ENCODE data around the gene SLC8A1. TPM values are rescaled to one million over a fixed set of nuclear protein-coding genes. Genes with fewer than 3 reads are reported as not detected.

SLC8A1 gene
- total RNA-seq, 1 experiment from 2014 or later = 1.7 TPM

- no peak for TF ChIP-seq CTCF (conservative IDR thresholded peaks at IDR 0.05)
- Histone ChIP-seq H2BK15ac (ENCODE audit: low read depth, low read length) (no peak overlapping the region), H3T11ph (ENCODE audit: low read length) (no peak overlapping the region), H2AFZ (ENCODE audit: low read length) (no peak overlapping the region), H4K8ac (replicated peaks; ENCODE audit: insufficient read length, low read depth, low read length) (no peak overlapping the region), H3K23ac (ENCODE audit: insufficient read length, low read depth, low read length) (no peak overlapping the region), H3K23me2 (ENCODE audit: insufficient read length, low read depth, low read length, poor library complexity, severe bottlenecking) (no peaks in the 10 kb centered on the region), H4K91ac (ENCODE audit: insufficient read length, low read depth, low read length) (no peak overlapping the region), H3K9me3 (ENCODE audit: control insufficient read depth, low read depth, low read length) (no peaks in the 10 kb centered on the region), H3K79me2 (ENCODE audit: insufficient read depth, low read length) (no peaks in the 10 kb centered on the region), H3K27ac (ENCODE audit: insufficient read length, low read depth, low read length) (no peak overlapping the region), H3K9ac (ENCODE audit: extremely low read depth, insufficient read length, low read length) (no peak overlapping the region), H2BK5ac (ENCODE audit: insufficient read length, low read length) (no peak overlapping the region), H4K5ac (ENCODE audit: insufficient read length, low read depth, low read length) (no peak overlapping the region), H4K20me1 (ENCODE audit: control insufficient read depth, insufficient read depth, insufficient read length) (no peaks in the 10 kb centered on the region), H2AK5ac (ENCODE audit: insufficient read length, low read length) (no peak overlapping the region), H3K14ac (ENCODE audit: insufficient read depth, low read length) (no peak overlapping the region), H2BK120ac (ENCODE audit: low read depth, low read length, poor library complexity, severe bottlenecking) (no peak overlapping the region), H2BK12ac (ENCODE audit: insufficient read length, low read depth, low read length) (no peak overlapping the region), H3K56ac (ENCODE audit: insufficient read length, low read depth, low read length) (no peak overlapping the region), H3K4me2 (ENCODE audit: insufficient read depth, insufficient read length, low read length) (no peak overlapping the region), H3K79me1 (ENCODE audit: insufficient read depth, low read depth, low read length, poor library complexity, severe bottlenecking) (no peaks in the 10 kb centered on the region), H3K4ac (ENCODE audit: low read depth, low read length) (no peak overlapping the region), H2BK20ac (ENCODE audit: low read depth, low read length, poor library complexity, severe bottlenecking) (no peak overlapping the region), H3K4me1 (ENCODE audit: insufficient read depth, low read length) (0 out of 2 replicates have a peak, but pooled peaks cover 2% of the 10 kb centered on the region), H3K27me3 (ENCODE audit: insufficient read depth, low read length) (no peaks in the 10 kb centered on the region), H3K18ac (ENCODE audit: insufficient read length, low read depth, low read length) (no peak overlapping the region)
- no peak overlapping the region for H3K4me3 Mint-ChIP-seq
- peaks cover 3 to 8% of the 10 kb centered on the region in 2 experiments; a peak in 2 of 4 replicates for H3K4me1 Mint-ChIP-seq
- DNase-seq = no peak
- H3K36me3 Mint-ChIP-seq (ENCODE audit: insufficient read depth in 1 of 3, low read depth in 3 of 3) = no peaks in the 10 kb centered on the region
- H3K27me3 Mint-ChIP-seq (ENCODE audit: low read depth) = no peaks in the 10 kb centered on the region
- H3K27ac Mint-ChIP-seq = no peak overlapping the region; a peak in 1 of 7 replicates
- WGBS (ENCODE audit: extremely low coverage, insufficient read length, low lambda C conversion rate) = no CpG with 5 or more reads among the region's 1 CpG
- H3K9me3 Mint-ChIP-seq = no peaks in the 10 kb centered on the region
These were observed 152.7 kb downstream of the SLC8A1 start for GRCh38 chr2:40299173-40299572.

All from H9 (cell line).